SH-SY5Y (cell line): ENCODE results near the gene HOXC11.

Experiments used
- GATA2 ChIP-seq: IDR thresholded peaks from 2 replicates; pipeline ENCODE4 v1.6.1; 2011; ENCODE audit warnings: mild to moderate bottlenecking, low read depth, low read length
- GATA3 ChIP-seq: IDR thresholded peaks from 2 replicates; pipeline ENCODE4 v1.6.1; 2011; ENCODE audit warnings: low read depth, mild to moderate bottlenecking, low read length, moderate library complexity

HOXC11 gene

GRCh38 chr12:54022960-54023884, 50.3 kb downstream of the HOXC11 start:
- TF ChIP-seq GATA3, result no peak
- no peak for TF ChIP-seq GATA2

GRCh38 chr12:54024127-54024526, 51.2 kb downstream of the HOXC11 start:
- TF ChIP-seq GATA2 (no peak), GATA3 (no peak)

DNA sequence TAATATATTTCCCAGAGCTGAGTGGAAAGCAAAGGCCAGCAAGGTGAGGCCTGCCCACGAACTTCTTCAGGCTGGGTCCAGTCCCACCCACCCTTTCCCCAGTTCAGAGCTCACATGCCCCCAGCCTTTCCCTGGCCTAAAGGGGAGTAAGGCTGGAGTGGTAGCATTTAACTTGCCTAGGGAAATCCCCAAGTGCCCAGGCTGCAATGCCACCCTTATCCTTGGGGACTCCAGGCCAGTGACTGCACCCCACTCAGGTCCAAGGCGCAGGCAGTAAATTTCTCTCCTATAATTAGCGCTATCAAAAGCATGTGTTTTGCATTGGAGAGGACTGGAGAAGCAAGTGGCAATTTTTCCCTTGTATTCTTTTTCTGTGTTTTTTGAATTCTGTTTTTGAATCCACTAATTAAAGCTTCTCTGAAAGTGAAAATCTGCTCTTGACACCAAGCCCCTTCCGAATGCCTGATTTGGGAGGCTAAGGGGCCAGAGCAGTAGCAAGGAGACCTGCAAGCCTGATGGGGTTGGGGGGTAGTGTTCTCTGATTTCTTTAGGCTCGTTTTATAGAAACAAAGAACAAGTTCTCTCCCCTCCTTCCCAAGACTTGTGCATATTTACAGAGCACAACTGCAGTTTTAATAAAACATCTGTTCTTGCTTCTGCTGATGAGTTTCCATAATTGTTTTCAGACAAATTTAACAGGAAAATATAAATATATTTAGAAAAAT, 51.8 kb downstream of the HOXC11 start:
- TF ChIP-seq GATA2 (no peak), GATA3 (no peak)

DNA sequence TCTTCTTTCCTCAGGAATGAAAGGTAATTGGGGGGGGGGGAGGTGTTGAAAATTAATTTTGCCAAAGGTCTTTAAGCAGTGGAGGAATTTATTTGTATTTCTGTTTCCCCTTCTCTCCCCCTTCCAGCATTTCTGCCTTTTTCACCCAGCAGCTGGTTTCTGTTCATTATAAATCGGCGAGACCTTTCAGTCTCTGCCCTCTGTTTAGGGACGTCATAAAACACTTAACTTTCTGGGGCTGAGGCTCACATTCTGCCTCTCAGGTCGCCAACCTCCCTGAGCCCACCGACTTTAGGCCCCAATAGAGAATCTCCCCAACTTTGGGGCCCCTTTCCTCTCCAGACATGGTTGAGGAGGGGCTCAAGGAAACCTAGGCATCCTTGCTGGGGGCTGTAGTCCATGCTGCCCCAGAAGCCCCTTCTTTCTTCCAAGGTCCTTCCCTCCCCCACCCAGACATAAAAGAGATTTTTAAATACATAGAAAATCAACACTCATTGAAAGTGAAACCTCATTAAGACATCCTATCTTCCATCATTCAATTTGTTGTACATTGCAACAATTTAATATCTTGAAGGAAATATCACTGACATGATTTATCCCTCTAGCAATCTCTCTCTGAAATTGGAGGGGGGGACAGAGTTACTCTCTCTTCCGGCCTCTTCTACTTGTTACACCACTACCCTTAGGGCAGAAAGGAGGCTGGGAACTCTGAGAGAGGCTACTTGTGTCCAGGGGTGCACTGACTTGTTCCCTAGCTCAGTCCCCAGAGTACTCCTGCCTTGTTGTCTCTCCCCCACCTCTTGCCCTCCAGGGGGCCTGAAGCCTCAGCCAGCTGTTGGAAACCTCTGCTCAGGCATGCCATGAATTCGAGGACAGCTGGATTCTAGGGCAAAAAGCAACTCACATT, 52.8 kb downstream of the HOXC11 start:
- no peak for TF ChIP-seq GATA3
- no peak for TF ChIP-seq GATA2

DNA sequence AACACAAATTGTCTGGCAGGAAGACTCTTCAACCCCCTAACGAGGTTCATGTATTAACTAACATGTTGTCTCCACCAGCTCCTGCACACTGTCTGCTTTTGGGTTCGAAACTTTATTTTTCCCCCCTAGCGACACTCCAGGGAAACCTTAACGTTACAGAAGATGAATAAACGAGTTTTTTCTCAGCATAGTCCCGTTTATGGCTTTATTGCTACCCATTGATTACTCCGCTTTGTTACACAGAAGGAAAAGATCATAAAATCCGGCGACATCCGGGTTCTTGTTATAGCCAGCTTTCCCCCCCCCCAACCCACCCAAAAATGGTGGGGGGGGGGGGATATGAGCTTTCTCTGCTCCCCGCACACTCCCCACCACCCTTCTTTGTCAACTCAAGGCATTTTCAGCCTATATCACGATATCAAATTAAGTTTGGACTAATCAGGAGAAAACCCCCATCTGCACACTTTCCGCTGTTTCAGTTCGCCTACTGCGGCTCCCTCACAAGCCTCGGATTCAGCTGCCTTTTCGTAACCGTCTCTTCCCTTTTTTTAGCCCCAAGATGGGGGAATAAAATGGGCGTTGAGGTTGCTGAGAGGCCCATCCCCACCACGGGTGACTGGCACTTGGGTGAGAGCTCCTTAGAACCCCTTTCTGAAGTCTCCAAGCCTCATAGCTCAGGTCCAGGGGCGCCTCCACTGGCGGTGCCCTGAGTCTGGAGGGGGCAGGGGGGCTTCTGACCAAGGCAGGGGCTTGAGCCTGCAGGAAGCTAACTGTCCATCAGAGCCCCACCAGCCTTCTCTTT, 53.9 kb downstream of the HOXC11 start:
- no peak for TF ChIP-seq GATA3
- no peak for TF ChIP-seq GATA2
